Uterus (tissue), 4 donors: ENCODE data around the gene ITCH. TPM values are rescaled to one million over a fixed set of nuclear protein-coding genes. Genes with fewer than 3 reads are reported as not detected.
"Not testable (repeated sequence)": the region's sequence is repeated elsewhere in the genome, so short reads cannot be mapped to it uniquely, and the experiment has no call there.

Experiments used
- DNase-seq, 2 donors: peaks; one replicate each; pipeline ENCODE4 v3.0.0-alpha.2; 2019 to 2020
- H3K27ac ChIP-seq, 2 donors: fragments of 200-600 bp; sonication (generic); 1 replicate in 1 of 2; 2 replicates in 1 of 2; pipeline ENCODE4 v1.5.1; 2016 to 2018
- H3K27me3 ChIP-seq, 2 donors: fragments of 200-600 bp; sonication (generic); one replicate each; pipeline ENCODE4 v1.5.1; 2018 to 2019; ENCODE audit warnings: control low read depth in 1 of 2
- H3K36me3 ChIP-seq, 2 donors: fragments of 200-600 bp; sonication (generic); one replicate each; pipeline ENCODE4 v1.5.1; 2019; ENCODE audit warnings: control low read depth in 1 of 2
- H3K4me1 ChIP-seq, 2 donors: fragments of 200-600 bp; sonication (generic); one replicate each; pipeline ENCODE4 v1.5.1; 2018 to 2019; ENCODE audit warnings: control low read depth in 1 of 2
- H3K4me3 ChIP-seq, 2 donors: fragments of 200-600 bp; sonication (generic); 1 replicate in 1 of 2; 2 replicates in 1 of 2; pipeline ENCODE4 v1.5.1; 2018 to 2019; ENCODE audit warnings: mild to moderate bottlenecking in 1 of 2
- H3K9me3 ChIP-seq, 2 donors: fragments of 200-600 bp; sonication (generic); one replicate each; pipeline ENCODE4 v1.5.1; 2019; ENCODE audit warnings: control low read depth in 1 of 2
- CTCF ChIP-seq, 4 experiments: fragments of 200-600 bp in 2 of 4; fragments of 450-650 bp in 2 of 4; sonication (generic) in 2 of 4; IDR thresholded peaks; one replicate each; pipeline ENCODE4 v1.5.1; 2016 to 2019; ENCODE audit warnings: antibody characterized with exemption in 4 of 4, mild to moderate bottlenecking in 2 of 4, moderate library complexity in 1 of 4
- POLR2A ChIP-seq, 2 donors: fragments of 450-650 bp; IDR thresholded peaks; one replicate each; pipeline ENCODE4 v1.6.1; 2016; ENCODE audit warnings: antibody characterized with exemption in 2 of 2, mild to moderate bottlenecking in 1 of 2, moderate library complexity in 1 of 2
- intact Hi-C: fragments of 100-400 bp; cut with DNase I; formaldehyde crosslinking; loops from one replicate; pipeline ENCODE4 v1.15.1; 2023; ENCODE audit warnings: low total_unique reads
- total RNA-seq, 4 donors: library from RNA; depleted of rRNA in 3 of 4; stranded (reverse); fragments of >200 nt in 3 of 4; gene quantifications; one replicate each; pipeline versions ENCODE4 v1.1.0 to v1.2.4, GENCODE V29; 2014 to 2023
- donor health status: DM: yes; HTN: yes; CAD: no.

ITCH gene
- total RNA-seq, 4 donors from 2014 or later: 35.6 to 97.9 (median 65.4) TPM

- Histone ChIP-seq H3K36me3 (no peaks in the 10 kb centered on the region), H3K27me3 (no peaks in the 10 kb centered on the region), H3K4me1 (no peaks in the 10 kb centered on the region), H3K27ac (no peak overlapping the region), H3K9me3 (no peaks in the 10 kb centered on the region), H3K4me3 (no peak overlapping the region)
- TF ChIP-seq CTCF (IDR thresholded peaks at IDR 0.05) (no peak), POLR2A (IDR thresholded peaks at IDR 0.05) (no peak)
- no peak for DNase-seq
- intact Hi-C loops: no loop called here
These were observed 57.9 kb downstream of the ITCH start for GRCh38 chr20:34420975-34421374.

DNA sequence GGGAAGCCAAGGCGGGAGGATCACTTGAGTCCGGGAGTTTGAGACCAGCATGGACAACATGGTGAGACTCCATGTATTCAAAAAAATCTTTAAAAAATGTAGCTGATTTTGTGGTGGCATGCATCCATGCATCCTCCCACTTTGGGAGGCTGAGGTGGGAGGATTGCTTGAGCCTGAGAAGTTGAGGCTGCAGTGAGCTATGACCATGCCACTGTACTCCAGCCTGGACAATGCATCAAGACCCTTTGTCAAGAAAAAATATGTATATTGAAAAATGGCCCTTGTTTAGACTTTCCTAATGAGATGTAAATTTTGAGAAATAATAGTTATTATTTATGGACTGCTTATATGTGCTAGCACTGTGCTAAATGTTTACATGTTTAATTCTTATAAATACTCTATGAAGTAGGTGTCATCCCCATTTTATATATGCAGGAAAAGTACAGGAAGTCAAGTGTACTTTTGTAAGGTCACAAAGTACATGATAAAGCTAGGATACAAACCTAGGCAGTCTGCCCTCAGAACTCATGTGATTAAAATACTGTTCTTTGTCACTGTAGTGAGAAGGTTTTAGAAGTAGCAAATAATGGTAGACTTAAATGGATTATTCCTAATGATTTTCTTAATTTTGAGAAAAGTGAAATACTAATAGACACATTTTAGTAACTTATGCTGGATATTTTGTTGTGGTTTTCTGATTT lies 58.8 kb downstream of the ITCH start:
- Histone ChIP-seq H3K9me3 (no peaks in the 10 kb centered on the region), H3K4me3 (no peak overlapping the region), H3K36me3 (no peaks in the 10 kb centered on the region), H3K27me3 (no peaks in the 10 kb centered on the region), H3K4me1 (no peaks in the 10 kb centered on the region), H3K27ac (no peak overlapping the region)
- intact Hi-C loops: no loop called here
- DNase-seq: no peak
- no peak for TF ChIP-seq POLR2A (IDR thresholded peaks at IDR 0.05)
- TF ChIP-seq CTCF (IDR thresholded peaks at IDR 0.05): no peak

DNA sequence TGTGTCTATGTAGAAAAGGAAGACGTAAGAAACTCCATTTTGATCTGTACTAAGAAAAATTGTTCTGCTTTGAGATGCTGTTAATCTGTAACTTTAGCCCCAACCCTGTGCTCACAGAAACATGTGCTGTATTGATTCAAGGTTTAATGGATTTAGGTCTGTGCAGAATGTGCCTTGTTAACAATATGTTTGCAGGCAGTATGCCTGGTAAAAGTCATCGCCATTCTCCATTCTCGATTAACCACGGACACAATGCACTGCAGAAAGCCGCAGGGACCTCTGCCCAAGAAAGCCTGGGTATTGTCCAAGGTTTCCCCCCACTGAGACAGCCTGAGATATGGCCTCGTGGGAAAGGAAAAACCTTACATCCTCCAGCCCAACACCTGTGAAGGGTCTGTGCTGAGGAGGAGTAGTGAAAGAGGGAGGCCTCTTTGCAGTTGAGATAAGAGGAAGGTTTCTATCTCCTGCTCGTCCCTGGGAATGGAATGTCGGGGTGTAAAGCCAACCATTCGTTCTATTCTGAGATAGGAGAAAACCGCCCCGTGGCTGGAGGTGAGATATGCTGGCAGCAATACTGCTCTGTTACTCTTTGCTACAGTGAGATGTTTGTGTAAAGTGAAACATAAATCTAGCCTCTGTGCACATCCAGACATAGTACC lies 62.1 kb downstream of the ITCH start:
- intact Hi-C loops, H3K36me3 ChIP-seq, H3K27me3 ChIP-seq, H3K4me3 ChIP-seq, H3K27ac ChIP-seq, DNase-seq, H3K4me1 ChIP-seq, H3K9me3 ChIP-seq: not testable (repeated sequence)

DNA sequence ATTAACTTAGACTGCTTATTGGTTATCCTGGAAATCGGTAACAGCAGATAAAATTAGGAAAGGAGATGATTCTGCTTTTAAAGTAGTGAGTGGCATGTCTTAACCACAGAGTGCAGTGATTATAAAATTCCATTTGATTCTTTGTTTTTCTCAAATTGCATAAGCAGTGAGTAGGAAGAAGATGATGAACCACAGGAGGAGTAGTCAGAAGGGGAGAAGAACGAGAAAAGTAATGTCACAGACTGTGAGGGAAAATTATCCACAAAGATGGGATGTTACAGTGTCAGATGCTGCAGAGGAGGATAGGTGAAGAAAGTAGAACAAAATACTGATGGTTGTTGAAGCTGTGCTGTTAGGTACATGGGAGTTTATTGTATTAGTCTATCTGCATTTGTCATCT lies 63.0 kb downstream of the ITCH start:
- DNase-seq: no peak
- Histone ChIP-seq H3K4me3 (no peak overlapping the region), H3K27ac (no peak overlapping the region), H3K4me1 (no peaks in the 10 kb centered on the region), H3K27me3 (no peaks in the 10 kb centered on the region), H3K36me3 (no peaks in the 10 kb centered on the region), H3K9me3 (no peaks in the 10 kb centered on the region)
- intact Hi-C loops: no loop called here
- TF ChIP-seq POLR2A (IDR thresholded peaks at IDR 0.05) (no peak), CTCF (IDR thresholded peaks at IDR 0.05) (no peak)

DNA sequence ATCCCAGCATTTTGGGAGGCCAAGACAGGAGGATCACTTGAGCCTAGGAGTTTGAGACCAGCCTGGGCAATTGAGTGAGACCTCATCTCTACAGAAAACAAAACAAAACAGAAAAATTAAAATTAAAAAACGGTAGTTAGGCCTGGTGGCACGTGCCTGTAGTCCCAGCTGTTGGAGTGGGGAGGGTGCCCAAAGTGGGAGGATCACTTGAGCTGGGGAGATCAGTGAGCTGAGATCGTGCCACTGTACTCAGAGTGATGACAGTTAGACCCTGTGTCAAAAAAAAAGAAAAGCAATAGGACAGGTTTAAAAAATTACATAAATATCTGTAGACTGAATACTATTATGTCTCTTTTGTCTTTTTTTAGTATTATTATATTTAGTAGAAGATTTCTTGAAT lies 64.3 kb downstream of the ITCH start:
- H3K36me3 ChIP-seq: no peaks in the 10 kb centered on the region
- no peaks in the 10 kb centered on the region for H3K9me3 ChIP-seq
- no peak for DNase-seq
- no peak overlapping the region for H3K4me3 ChIP-seq
- intact Hi-C loops: no loop called here
- no peak overlapping the region for H3K27ac ChIP-seq
- H3K27me3 ChIP-seq: no peaks in the 10 kb centered on the region
- no peaks in the 10 kb centered on the region for H3K4me1 ChIP-seq
- TF ChIP-seq POLR2A (IDR thresholded peaks at IDR 0.05) (no peak), CTCF (IDR thresholded peaks at IDR 0.05) (no peak)
